CD4-positive, alpha-beta T cell (primary cell): ENCODE results near the gene MKX. TPM values are rescaled to one million over a fixed set of nuclear protein-coding genes. Genes with fewer than 3 reads are reported as not detected.

ENCODE experiments used
- ATAC-seq: fragments of 200-7000 bp; cut with Tn5 transposase; one replicate; pipeline ENCODE4 v1.10.0; 2022; ENCODE audit warnings: mild to moderate bottlenecking; ENCODE audit not compliant: poor library complexity
- CTCF ChIA-PET: fragments of 350-600 bp; sonication (Branson Sonifier 250); formaldehyde crosslinking; loops from one replicate; lab custom pipeline; 2021; ENCODE audit warnings: antibody characterized with exemption, inconsistent platforms; lab: Charles Lee
- POLR2A ChIA-PET: fragments of 350-600 bp; sonication (Branson Sonifier 250); formaldehyde crosslinking; loops from one replicate; lab custom pipeline; 2021; ENCODE audit warnings: antibody characterized with exemption, inconsistent platforms; lab: Charles Lee
- DNase-seq, 14 experiments: peaks; one replicate each; pipeline ENCODE4 v3.0.0-alpha.2; 2013 to 2020; ENCODE audit warnings: mixed read lengths in 2 of 14
- H3K27ac ChIP-seq, 2 donors: one replicate each; pipeline versions ENCODE4 v1.5.1 to v1.7.0; 2013; ENCODE audit warnings: low read length in 2 of 2, low read depth in 1 of 2, mild to moderate bottlenecking in 1 of 2
- H3K27me3 ChIP-seq, 2 experiments: 1 replicate in 1 of 2; 2 replicates in 1 of 2; pipeline versions ENCODE4 v1.6.1 to v1.7.0; 2013; ENCODE audit warnings: low read length in 2 of 2, control low read depth in 1 of 2, mild to moderate bottlenecking in 1 of 2, moderate library complexity in 1 of 2; ENCODE audit not compliant: insufficient read depth in 2 of 2, control insufficient read depth in 1 of 2
- H3K36me3 ChIP-seq: one replicate; pipeline ENCODE4 v1.6.1; 2013; ENCODE audit warnings: low read length, control low read depth; ENCODE audit not compliant: insufficient read depth
- H3K4me1 ChIP-seq: one replicate; pipeline ENCODE4 v1.6.1; 2013; ENCODE audit warnings: low read length, control low read depth; ENCODE audit not compliant: insufficient read depth
- H3K4me3 ChIP-seq: one replicate; pipeline ENCODE4 v1.5.1; 2013; ENCODE audit warnings: mild to moderate bottlenecking, low read length, moderate library complexity
- H3K9me3 ChIP-seq, 2 experiments: 1 replicate in 1 of 2; 2 replicates in 1 of 2; pipeline versions ENCODE4 v1.6.1 to v1.7.0; 2013; ENCODE audit warnings: low read length in 2 of 2, mild to moderate bottlenecking in 2 of 2, control low read depth in 1 of 2, moderate library complexity in 1 of 2; ENCODE audit not compliant: control insufficient read depth in 1 of 2, insufficient read depth in 1 of 2
- H3K27ac Mint-ChIP-seq: one replicate; pipeline ENCODE4 v1.8.0; 2020; ENCODE audit warnings: mixed read lengths
- H3K27me3 Mint-ChIP-seq: one replicate; pipeline ENCODE4 v1.8.0; 2021; ENCODE audit warnings: mixed read lengths
- H3K36me3 Mint-ChIP-seq: one replicate; pipeline ENCODE4 v1.8.0; 2021; ENCODE audit warnings: low read depth, mixed read lengths
- H3K4me1 Mint-ChIP-seq: one replicate; pipeline ENCODE4 v1.8.0; 2021; ENCODE audit warnings: low read depth, mixed read lengths
- H3K4me3 Mint-ChIP-seq: one replicate; pipeline ENCODE4 v1.8.0; 2020; ENCODE audit warnings: mild to moderate bottlenecking, mixed read lengths
- H3K9me3 Mint-ChIP-seq: one replicate; pipeline ENCODE4 v1.8.0; 2020; ENCODE audit warnings: mixed read lengths
- intact Hi-C, 2 experiments: fragments of 100-400 bp; cut with DNase I in 1 of 2; cut with micrococcal nuclease in 1 of 2; formaldehyde crosslinking; loops; one replicate each; pipeline versions ENCODE4 v1.15.1 to v1.9.0; 2023 to 2025; cut with DNase I, micrococcal nuclease
- total RNA-seq, 174 experiments: library from RNA in 2 of 174; stranded (reverse) in 2 of 174; gene quantifications; one replicate each; pipeline ENCODE4 v1.2.3 and lab custom pipeline; 2021 to 2026
- TF ChIP-seq, protein P1 (sequence below): fragments of 200-600 bp; IDR thresholded peaks from one replicate; pipeline ENCODE4 v1.8.0; 2022; ENCODE audit warnings: antibody characterized with exemption, mild to moderate bottlenecking

Gene MKX
- total RNA-seq, 2 experiments from 2014 or later: not detected

DNA sequence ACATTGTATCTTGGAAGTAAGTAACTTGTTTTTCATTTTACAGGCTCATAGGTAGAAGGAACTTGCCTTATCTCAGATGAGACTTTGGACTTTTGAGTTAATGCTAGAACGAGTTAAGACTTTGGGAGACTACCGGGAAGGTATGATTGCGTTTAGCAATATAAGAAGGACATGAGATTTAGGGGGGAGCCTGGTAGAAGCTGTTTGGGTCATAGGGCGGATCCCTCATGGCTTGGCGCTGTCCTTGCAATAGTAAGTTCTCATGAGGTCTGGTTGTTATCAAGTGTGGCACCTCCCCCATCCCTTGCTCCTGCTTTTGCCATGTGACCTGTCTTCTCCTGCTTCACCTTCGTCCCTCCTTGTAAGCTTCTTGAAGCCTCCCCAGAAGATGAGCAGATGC lies 110.3 kb downstream of the MKX start:
- CTCF ChIA-PET: no interaction called here
- Mint-ChIP-seq H3K27ac (no peak overlapping the region), H3K4me1 (no peaks in the 10 kb centered on the region), H3K4me3 (no peak overlapping the region), H3K9me3 (no peaks in the 10 kb centered on the region), H3K36me3 (no peaks in the 10 kb centered on the region), H3K27me3 (no peaks in the 10 kb centered on the region)
- DNase-seq (no peak), ATAC-seq (no peak)
- H3K4me1 ChIP-seq: no peaks in the 10 kb centered on the region
- no peaks in the 10 kb centered on the region for H3K36me3 ChIP-seq
- no peak overlapping the region for H3K4me3 ChIP-seq
- TF ChIP-seq, protein P1, sequence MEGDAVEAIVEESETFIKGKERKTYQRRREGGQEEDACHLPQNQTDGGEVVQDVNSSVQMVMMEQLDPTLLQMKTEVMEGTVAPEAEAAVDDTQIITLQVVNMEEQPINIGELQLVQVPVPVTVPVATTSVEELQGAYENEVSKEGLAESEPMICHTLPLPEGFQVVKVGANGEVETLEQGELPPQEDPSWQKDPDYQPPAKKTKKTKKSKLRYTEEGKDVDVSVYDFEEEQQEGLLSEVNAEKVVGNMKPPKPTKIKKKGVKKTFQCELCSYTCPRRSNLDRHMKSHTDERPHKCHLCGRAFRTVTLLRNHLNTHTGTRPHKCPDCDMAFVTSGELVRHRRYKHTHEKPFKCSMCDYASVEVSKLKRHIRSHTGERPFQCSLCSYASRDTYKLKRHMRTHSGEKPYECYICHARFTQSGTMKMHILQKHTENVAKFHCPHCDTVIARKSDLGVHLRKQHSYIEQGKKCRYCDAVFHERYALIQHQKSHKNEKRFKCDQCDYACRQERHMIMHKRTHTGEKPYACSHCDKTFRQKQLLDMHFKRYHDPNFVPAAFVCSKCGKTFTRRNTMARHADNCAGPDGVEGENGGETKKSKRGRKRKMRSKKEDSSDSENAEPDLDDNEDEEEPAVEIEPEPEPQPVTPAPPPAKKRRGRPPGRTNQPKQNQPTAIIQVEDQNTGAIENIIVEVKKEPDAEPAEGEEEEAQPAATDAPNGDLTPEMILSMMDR: no peak
- POLR2A ChIA-PET: no interaction called here
- H3K27ac ChIP-seq: no peak overlapping the region
- no peaks in the 10 kb centered on the region for H3K9me3 ChIP-seq
- intact Hi-C loops: no loop called here
- H3K27me3 ChIP-seq: no peaks in the 10 kb centered on the region

DNA sequence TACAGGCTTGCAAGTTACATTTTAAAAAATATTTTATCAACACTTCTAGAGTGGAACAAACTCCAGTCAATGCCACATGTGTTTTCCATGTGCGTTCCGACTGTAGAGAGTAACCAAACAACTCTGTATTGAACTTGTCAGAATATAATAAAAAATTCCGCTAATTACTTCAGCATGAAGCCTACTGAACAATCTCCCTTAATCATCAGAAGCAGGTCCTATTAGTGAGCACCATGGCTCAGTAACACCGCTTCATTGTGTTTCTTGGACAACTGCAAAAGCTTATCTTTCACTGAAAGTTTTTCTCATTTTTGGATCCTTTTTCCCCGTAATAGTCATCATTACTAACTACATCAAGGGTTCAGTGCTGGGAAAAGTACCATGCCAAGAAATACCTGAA lies 117.0 kb downstream of the MKX start:
- ATAC-seq: no peak
- H3K27me3 ChIP-seq: peaks cover 10 to 17% of the 10 kb centered on the region in 2 experiments
- Mint-ChIP-seq H3K9me3 (no peaks in the 10 kb centered on the region), H3K36me3 (no peaks in the 10 kb centered on the region), H3K4me1 (no peaks in the 10 kb centered on the region), H3K4me3 (no peak overlapping the region), H3K27me3 (peaks cover 39% of the 10 kb centered on the region), H3K27ac (no peak overlapping the region)
- H3K4me3 ChIP-seq: no peak overlapping the region
- peaks cover 0 to 4% of the 10 kb centered on the region in 2 experiments for H3K9me3 ChIP-seq
- no peak for DNase-seq
- H3K36me3 ChIP-seq: no peaks in the 10 kb centered on the region
- TF ChIP-seq, protein P1: no peak
- ChIA-PET CTCF (no interaction called here), POLR2A (no interaction called here)
- no peak overlapping the region for H3K27ac ChIP-seq
- intact Hi-C loops: no loop called here
- no peaks in the 10 kb centered on the region for H3K4me1 ChIP-seq

DNA sequence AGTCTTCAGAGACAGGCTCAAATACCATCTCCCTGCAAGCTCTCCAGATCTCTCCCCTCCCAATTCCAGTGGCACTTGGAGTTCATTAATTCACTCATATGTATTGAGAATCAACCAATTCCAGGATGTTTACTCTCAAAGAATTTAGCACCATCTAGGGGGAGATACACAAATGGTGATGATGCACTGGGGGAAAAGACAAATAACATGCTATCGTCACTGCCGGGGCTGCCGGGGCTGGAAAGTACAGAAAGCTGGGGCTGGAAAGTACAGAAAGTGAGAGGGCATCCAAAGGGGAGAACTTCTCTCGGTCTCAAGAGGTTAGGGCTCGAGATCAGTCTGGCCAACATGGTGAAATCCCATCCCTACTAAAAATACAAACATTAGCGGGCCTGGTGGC lies 118.7 kb downstream of the MKX start:
- TF ChIP-seq, protein P1: no peak
- H3K9me3 Mint-ChIP-seq: no peaks in the 10 kb centered on the region
- DNase-seq (no peak), ATAC-seq (no peak)
- Histone ChIP-seq H3K36me3 (no peaks in the 10 kb centered on the region), H3K27ac (no peak overlapping the region), H3K4me3 (no peak overlapping the region), H3K9me3 (peaks cover 0 to 4% of the 10 kb centered on the region in 2 experiments), H3K27me3 (peaks cover 10 to 17% of the 10 kb centered on the region in 2 experiments), H3K4me1 (no peaks in the 10 kb centered on the region)
- peaks cover 43% of the 10 kb centered on the region for H3K27me3 Mint-ChIP-seq
- intact Hi-C loops: no loop called here
- H3K27ac Mint-ChIP-seq: no peak overlapping the region
- H3K4me3 Mint-ChIP-seq: no peak overlapping the region
- CTCF ChIA-PET: no interaction called here
- no peaks in the 10 kb centered on the region for H3K4me1 Mint-ChIP-seq
- POLR2A ChIA-PET: no interaction called here
- H3K36me3 Mint-ChIP-seq: no peaks in the 10 kb centered on the region
